ENCODE data around the gene PGBD5. TPM values are rescaled to one million over a fixed set of nuclear protein-coding genes. Genes with fewer than 3 reads are reported as not detected.
A peak's percentile ranks its signal among the peaks of the same experiment; 100 is the strongest.

PGBD5 gene
- total RNA-seq, 1 donor from 2014 or later: 16.2 TPM

- peaks cover 14% of the 10 kb centered on the region for H3K4me1 Mint-ChIP-seq (ENCODE audit: low read depth)
- H3K4me3 Mint-ChIP-seq (ENCODE audit: low read depth): no peak overlapping the region
- no peak for TF ChIP-seq CTCF (IDR thresholded peaks at IDR 0.05; ENCODE audit: unreplicated experiment)
- H3K27me3 Mint-ChIP-seq: no peaks in the 10 kb centered on the region
- peaks cover 10% of the 10 kb centered on the region for H3K36me3 Mint-ChIP-seq (ENCODE audit: insufficient read depth)
- no peak for DNase-seq (ENCODE audit: low spot score, unreplicated experiment)
- H3K9me3 Mint-ChIP-seq (ENCODE audit: low read depth): no peaks in the 10 kb centered on the region
- H3K27ac Mint-ChIP-seq: no peak overlapping the region
Observed at GRCh38 chr1:230272557-230272956, 153.6 kb downstream of the PGBD5 start.

GRCh38 chr1:230271300-230272035, 154.7 kb downstream of the PGBD5 start:
- Mint-ChIP-seq H3K4me1 (ENCODE audit: low read depth) (peaks cover 24% of the 10 kb centered on the region), H3K4me3 (ENCODE audit: low read depth) (no peak overlapping the region), H3K27me3 (no peaks in the 10 kb centered on the region), H3K36me3 (ENCODE audit: insufficient read depth) (peaks cover 12% of the 10 kb centered on the region), H3K9me3 (ENCODE audit: low read depth) (no peaks in the 10 kb centered on the region), H3K27ac (no peak overlapping the region)
- no peak for DNase-seq (ENCODE audit: low spot score, unreplicated experiment)
- no peak for TF ChIP-seq CTCF (IDR thresholded peaks at IDR 0.05; ENCODE audit: unreplicated experiment)

- Mint-ChIP-seq H3K4me3 (ENCODE audit: low read depth) (no peak overlapping the region), H3K9me3 (ENCODE audit: low read depth) (no peaks in the 10 kb centered on the region), H3K27me3 (no peaks in the 10 kb centered on the region), H3K36me3 (ENCODE audit: insufficient read depth) (peaks cover 12% of the 10 kb centered on the region), H3K27ac (no peak overlapping the region), H3K4me1 (ENCODE audit: low read depth) (peaks cover 24% of the 10 kb centered on the region)
- DNase-seq (ENCODE audit: low spot score, unreplicated experiment): no peak
- no peak for TF ChIP-seq CTCF (IDR thresholded peaks at IDR 0.05; ENCODE audit: unreplicated experiment)
Observed at GRCh38 chr1:230270559-230271281, 155.4 kb downstream of the PGBD5 start.

- Mint-ChIP-seq H3K4me1 (ENCODE audit: low read depth) (peaks cover 24% of the 10 kb centered on the region), H3K27ac (no peak overlapping the region), H3K36me3 (ENCODE audit: insufficient read depth) (peaks cover 10% of the 10 kb centered on the region), H3K9me3 (ENCODE audit: low read depth) (no peaks in the 10 kb centered on the region), H3K4me3 (ENCODE audit: low read depth) (no peak overlapping the region), H3K27me3 (no peaks in the 10 kb centered on the region)
- DNase-seq (ENCODE audit: low spot score, unreplicated experiment): no peak
- TF ChIP-seq CTCF (IDR thresholded peaks at IDR 0.05; ENCODE audit: unreplicated experiment): no peak
Observed at GRCh38 chr1:230270185-230270558, 156.0 kb downstream of the PGBD5 start.

GRCh38 chr1:230268371-230269170, 157.6 kb downstream of the PGBD5 start:
- Mint-ChIP-seq H3K27ac (peak overlapping the region; percentile 80), H3K36me3 (ENCODE audit: insufficient read depth) (peaks cover 16% of the 10 kb centered on the region), H3K27me3 (no peaks in the 10 kb centered on the region), H3K9me3 (ENCODE audit: low read depth) (no peaks in the 10 kb centered on the region), H3K4me1 (ENCODE audit: low read depth) (peaks cover 24% of the 10 kb centered on the region), H3K4me3 (ENCODE audit: low read depth) (no peak overlapping the region)
- DNase-seq (ENCODE audit: low spot score, unreplicated experiment): peak; percentile 25
- TF ChIP-seq CTCF (IDR thresholded peaks at IDR 0.05; ENCODE audit: unreplicated experiment): peak; percentile 67
